Right renal cortex interstitium (tissue), 3 donors: ENCODE measurements around the gene ZNF239. TPM values are rescaled to one million over a fixed set of nuclear protein-coding genes. Genes with fewer than 3 reads are reported as not detected.
"Not testable (repeated sequence)": the region's sequence is repeated elsewhere in the genome, so short reads cannot be mapped to it uniquely, and the experiment has no call there.

Experiments used
- DNase-seq, 3 donors: peaks; one replicate each; pipeline ENCODE4 v3.0.0-alpha.2; 2013; ENCODE audit warnings: low read depth in 3 of 3, low spot score in 2 of 3
- polyA plus RNA-seq, 3 donors: library from polyadenylated mRNA; unstranded; fragments of 120-200 nt; gene quantifications; one replicate each; pipeline ENCODE4 v1.2.1, GENCODE V29; 2013; ENCODE audit not compliant: insufficient read length in 3 of 3

ZNF239 gene
- 10 to 100 TPM; 13.3 to 13.9 (median 13.6) TPM for polyA plus RNA-seq

DNA sequence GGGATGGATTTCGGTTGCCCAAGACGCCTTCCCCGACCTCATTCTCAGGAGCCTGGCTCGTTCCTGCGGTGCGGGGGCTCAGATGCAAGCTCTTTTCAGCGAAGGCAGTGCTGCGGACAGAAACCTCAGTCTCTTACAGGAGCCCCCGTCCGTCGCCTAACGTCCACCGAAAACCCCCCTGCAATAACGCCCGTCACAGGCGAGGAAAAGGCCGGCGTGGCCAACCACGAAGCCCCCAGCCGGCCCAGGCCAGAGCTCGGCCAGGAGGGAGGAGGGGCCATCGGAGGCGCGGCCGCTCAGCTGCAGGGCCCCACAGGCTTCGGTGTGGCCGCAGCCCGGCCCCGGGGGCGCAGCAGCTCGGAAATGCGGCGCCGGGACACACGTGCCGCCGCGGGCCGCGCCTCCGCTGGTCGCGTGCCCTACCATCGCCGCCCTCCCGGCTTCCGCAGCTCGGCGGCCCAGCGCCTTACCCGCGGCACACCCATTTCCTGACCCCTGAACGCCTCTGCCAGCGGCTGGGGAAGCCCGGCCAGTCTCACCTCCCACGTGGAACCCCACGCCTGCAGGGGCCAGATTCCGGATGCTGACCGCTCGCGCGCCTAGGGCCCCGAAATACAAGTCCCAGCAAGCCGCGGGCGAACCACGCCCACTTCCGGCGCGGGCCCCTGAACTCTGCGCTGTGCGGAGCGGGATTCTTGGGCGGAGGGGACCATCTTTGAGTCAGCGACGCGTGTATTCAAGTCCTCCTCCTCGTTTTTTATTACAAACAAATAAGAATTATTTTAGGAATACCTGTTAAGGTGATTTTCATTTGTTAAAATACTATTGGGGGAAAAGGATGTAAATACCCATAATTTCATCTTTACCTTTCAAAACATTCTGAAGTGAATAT lies at the start of gene ZNF239:
Gene ZNF239 (minus strand): TSS at position 616 of the 892 bp plus-strand sequence. CDS start 16,537 bp downstream, outside the sequence.
- peak; percentile 48 to 83 (median 73) for DNase-seq

DNA sequence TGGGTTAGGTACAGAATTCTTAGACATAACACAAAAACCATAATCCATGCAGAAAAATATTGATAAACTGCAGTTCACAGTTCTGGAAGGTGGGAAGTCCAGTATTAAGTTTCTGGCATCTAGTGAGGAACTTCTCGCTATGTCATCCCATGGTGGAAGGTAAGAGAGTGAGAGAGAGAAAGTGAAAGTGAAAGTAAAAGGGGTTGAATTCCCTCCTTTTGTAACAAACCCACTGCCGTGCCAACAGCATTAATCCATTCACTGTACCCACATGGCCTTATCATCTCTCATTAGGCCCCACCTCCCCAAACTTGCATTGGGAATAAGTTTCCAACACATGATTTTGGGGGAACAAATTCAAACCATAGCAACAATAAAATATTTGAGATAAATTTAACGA lies 48.9 kb upstream of the ZNF239 start:
- DNase-seq = no peak

DNA sequence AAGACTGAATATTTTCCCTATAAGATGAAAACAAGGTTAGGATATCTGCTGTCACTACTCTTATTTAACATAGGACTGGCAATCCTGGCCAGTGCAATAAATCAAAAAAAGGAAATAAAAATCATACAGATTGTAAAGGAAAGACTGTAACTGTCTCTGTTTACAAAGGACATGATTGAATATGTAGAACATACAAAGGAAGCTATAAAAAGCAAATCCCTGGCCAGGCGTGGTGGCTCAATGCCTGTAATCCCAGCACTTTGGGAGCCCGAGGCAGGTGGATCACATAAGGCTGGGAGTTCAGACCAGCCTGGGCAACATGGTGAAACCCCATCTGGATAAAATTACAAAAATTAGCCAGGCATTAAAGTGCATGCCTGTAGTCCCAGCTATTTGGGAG lies 47.6 kb upstream of the ZNF239 start:
- DNase-seq = no peak

DNA sequence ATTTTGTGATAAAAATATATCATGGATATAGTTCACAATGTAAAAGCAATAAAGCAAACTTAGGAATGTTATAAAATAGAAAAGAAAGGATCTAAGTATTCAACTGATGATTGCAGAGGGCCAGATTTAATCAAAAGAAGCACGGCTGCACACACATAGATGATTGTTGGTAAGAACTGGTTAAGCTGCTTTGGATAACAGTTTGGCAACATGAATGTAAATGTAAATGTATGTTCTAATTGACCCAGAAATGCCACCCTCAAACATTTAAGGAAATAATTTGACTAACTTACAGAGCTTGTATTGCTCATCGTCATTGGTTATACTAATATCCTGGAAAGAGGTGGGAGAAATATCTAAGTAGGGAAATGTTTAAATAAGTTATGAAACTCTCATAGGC lies 45.0 kb upstream of the ZNF239 start:
- no peak for DNase-seq

DNA sequence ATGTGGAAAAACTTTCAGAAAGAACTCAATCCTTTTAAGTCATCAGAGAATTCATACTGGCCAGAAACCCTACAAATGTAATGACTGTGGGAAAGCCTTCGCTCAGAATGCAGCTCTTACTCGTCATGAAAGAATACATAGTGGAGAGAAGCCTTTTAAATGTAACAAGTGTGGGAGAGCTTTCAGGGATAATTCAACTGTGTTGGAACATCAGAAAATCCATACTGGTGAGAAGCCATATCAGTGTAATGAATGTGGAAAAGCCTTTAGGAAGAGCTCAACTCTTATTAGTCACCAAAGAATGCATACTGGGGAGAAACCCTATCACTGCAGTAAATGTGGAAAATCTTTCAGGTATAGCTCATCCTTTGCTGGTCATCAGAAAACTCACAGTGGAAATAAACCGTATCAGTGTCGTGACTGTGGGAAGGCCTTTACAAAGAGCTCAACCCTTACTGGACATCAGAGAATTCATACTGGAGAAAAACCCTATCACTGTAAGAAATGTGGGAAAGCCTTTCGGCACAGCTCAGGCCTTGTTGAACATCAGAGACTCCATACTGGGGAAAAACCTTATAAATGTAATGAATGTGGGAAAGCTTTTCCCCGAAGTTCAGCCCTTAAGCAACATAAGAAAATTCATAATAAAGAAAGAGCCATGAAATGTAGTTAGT lies 42.4 kb upstream of the ZNF239 start:
- DNase-seq = no peak

DNA sequence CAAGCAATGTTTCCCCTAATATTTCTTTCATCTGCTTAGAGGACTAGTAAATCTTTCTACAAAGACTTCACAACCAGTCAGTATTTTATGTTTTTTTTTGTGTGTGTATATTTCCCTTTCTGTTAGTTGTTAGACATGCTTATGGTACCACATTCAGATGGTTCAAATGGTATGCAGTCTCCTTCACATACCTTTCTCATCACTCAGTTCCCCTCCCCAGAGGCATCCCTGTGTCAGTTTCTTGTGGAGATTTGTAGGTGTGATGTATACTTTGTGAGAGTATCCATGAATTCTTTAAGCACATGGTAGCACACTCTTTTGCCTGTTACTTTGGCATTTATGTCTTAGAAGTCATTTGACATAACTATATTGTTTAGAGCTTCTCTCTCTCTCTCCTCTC lies 36.2 kb upstream of the ZNF239 start:
- DNase-seq = no peak

DNA sequence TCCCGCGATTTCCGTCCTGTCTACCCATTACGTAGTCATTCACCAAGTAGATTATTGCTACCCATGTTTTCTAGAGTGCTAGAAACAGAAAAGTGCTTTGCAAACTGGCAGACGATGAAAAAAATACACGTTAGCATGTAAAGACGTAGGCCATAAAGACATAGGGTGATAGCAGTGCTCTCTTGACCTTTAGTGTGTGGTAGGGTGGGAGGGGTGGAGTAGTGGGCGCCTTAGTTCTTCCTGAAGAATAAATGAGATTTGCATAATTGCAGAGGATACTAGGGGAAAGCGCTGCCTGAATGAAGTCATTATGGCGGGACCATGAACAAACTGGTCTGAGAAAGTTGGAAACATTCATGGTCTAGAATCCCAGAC lies 32.8 kb upstream of the ZNF239 start:
- DNase-seq = no peak

DNA sequence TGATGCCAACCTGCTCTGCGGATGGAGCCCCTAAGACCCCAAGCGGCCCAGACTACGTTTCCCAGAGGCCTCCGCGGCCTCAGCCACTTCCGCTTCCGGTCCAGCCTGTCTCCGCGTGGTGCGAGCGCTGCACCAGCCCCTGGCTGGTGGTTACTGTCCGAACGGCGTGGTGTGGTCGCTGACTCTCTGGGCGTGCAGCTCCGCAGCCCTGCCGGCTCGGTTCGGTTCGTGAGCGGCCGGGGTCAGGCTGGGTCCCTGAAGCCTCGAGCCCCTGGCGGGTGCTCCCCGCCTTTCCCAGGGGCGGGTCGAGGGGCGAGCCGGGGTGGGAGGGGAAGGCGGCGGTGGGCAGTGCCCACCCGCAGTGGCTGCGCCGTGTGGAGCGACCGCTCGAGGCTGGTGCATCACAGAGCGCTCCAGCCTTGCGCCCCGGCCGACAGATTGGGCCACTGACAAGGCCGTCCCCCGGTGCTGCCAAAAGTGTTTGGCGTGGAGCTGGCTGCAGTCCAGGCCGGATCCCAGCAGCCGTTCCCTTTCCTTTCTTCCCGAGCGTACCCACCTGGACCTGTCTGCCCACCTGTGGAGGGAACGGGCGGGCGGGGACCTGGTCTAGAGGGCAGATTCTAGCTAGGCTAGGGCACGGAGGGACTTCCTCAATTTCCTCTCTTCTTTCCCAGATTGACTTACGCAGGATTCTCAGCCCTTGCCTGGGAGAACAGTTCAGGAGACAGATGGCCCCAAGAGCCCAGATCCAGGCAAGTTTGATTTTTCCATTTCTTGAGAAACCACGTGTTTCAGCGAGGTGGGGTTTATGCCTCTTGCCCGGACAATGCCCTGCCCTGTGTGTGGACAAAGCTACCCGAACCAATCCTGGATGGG lies 32.1 kb upstream of the ZNF239 start, which contains the start of gene ZNF485:
Gene ZNF485 (plus strand): TSS at position 116 of the 876 bp plus-strand sequence. CDS start 613 bp downstream, at position 729.
- DNase-seq = peak in 2 of 3 donors; percentile 42 to 63

DNA sequence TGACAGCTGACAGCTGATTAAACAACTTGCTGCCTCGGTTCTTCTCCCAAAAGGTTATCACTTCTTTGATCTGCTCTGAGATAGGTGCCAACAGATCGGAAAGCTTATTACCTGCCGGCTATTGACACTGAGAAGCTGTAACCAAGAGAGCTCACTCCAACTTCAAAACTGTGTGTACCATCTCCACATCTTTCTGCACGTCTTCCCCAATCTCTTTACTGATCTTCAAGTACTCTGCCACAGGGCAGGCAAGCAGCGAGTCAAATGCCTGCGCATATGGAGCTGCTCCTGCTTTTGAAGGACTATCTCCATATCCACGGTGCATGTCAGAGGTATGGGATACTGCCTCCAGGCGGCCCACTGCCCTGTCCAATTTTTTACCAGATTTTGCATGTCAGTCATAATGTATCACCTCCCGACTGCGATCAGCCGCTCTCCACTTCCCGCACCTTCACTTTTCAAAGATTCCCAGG lies 31.5 kb upstream of the ZNF239 start:
- DNase-seq = no peak

DNA sequence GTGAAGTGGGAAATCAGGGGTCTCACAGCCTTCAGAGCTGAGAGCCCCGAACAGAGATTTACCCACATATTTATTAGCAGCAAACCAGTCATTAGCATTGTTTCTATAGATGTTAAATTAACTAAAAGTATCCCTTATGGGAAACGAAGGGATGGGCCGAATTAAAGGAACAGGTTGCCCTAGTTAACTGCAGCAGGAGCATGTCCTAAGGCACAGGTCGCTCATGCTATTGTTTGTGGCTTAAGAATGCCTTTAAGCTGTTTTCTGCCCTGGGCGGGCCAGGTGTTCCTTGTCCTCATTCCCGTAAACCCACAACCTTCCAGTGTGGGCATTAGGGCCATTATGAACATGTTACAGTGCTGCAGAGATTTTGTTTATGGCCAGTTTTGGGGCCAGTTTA lies 27.2 kb upstream of the ZNF239 start:
- not testable (repeated sequence) for DNase-seq

DNA sequence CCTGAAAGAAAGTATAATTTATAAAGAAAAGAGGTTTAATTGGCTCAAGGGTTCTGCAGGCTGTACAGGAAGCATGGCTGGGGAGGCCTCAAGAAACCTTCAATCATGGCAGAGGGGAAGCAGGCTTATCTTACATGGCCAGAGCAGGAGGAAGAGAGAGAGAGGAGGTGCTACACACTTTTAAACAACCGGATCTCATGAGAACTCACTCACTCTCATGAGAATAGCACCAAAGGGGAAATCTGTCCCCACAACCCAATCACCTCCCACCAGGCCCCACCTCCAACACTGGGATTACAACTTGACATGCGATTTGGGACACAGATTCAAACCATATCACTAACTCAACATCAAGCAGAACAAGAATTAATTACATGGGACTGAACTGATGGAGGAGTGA lies 24.9 kb upstream of the ZNF239 start:
- no peak for DNase-seq

DNA sequence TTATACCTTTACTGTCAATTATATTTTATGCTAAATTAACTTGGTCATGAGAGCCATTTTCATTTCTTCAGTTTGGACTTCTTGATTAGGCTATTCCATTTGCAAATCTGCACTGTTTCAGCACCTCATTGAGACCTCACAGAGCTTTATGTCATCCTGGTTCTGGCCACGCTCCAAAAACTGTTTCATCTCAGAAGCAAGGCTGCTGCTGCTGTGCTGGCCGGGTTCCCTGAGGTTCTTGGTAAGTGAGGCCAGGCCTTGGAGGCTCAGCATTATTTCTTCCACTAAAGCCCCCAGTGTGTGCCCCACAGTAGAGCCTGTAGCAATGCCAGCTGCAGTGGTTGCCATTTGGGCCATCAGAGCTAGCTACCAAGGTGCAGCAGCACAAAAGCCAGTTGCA lies 24.0 kb upstream of the ZNF239 start:
- DNase-seq = no peak

DNA sequence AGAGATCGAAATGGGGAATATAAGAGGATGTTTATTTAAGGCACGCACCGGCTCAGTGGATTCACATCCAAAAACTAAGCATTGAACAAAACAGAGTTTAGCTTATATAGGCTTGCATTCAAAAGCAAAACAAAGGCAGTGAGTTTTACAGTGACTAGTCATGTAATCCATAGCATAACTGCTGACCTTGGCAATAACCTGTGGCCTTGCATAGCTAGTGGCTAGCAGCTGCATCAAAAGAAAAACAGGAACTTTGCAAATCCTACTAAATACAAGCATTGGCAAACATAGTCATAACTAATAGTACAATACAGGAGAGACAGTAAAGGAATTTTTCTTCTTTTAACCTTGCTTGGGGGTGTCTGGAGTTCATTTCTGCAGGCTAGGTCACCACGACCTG lies 22.1 kb upstream of the ZNF239 start:
- DNase-seq = no peak

DNA sequence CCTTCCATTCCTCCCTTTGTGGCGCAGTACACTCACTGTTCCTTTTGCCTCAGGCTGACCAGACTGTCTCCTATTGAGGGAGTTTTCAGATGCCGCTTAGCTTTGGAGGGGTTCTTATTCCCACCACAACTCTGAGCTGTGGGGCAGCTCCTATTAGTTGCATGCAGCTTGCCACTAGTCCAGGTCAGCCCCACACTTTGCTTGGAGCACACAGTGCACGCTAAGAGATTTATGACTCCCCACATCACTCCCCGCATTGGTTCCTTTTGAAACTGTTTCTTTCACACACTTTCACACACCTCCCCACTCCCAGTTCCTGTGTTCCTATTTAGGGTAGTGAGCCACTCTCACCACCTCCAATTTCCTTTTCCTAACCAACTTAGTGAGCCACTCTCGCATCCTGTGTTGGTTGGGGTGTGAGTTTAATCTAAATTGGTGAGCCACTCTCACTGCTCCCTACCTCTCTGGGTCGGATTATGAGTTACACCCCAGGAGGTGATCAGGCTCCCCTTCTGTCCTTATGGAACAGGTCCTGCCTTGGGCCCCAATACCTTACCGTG lies 21.4 kb upstream of the ZNF239 start:
- DNase-seq = no peak

DNA sequence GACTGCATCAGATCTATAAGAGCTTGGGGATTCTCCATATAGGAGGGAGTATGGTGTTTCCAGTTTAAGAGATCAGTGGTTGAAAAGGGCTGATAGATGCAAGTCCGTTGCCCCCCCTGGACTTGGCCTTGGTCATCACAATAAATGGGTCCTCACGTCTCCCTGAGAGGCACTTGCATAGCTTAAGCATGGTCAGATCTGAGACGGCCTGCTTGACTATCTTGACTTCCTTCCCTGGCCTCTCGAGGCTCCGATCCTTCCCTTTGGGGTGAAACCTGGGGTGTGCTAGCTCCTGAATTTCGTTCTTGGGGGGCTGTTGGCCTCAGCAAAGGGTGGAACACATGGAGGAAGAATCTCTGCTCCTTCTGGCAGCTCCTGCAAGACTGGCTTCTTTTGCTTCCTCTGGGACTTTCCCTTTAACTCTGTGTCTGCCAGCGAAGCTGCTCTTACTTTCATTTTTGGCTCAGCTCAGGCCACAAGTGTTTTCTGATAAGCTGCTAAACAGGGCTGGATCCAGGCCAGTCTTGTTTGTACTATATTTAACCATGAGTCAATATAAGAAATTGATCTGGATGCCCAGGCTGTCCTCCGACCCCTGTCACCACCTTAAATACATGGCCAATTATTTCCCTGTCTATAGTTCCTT lies 20.7 kb upstream of the ZNF239 start:
- DNase-seq = no peak

DNA sequence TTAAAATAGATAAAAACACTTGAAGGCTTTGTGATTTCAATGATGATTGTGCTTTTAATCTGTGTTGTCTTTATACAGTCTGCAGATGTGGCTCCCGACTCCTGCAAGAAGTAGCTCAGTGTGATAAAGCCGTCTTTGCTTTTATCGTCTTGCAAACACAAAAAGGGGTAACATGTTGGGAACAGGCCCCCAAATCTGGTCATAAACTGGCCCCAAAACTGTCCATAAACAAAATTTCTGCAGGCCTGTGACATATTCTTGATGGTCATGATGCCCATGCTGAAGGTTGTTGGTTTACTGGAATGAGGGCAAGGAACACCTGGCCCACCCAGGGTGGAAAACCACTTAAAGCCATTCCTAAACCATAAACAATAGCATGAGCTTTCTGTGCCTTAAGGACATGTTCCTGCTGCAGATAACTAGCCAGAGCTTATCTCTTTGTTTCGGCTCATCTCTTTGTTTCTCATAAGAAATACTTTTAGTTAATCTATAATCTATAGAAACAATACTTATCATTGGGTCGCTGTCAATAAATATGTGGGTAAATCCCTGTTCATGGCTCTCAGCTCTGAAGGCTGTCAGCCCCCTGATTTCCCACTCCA lies 17.0 kb upstream of the ZNF239 start:
- DNase-seq = no peak

DNA sequence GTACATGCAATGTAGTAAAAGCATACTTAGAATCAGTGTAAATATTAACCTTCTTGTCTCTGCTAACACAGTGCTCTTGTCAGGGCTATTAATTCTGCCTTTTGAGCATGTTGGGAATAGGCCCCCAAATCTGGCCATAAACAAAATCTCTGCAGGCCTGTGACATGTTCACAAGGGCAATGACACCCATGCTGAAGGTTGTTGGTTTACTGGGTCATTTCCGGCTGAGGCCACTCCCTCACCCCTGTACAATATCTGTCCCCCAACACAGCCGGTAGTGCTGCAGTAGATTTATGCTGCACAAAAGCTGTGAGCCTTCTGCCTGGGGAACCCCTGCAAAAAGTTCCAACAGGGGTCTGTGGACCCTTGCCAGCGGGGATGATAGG lies 12.3 kb upstream of the ZNF239 start:
- not testable (repeated sequence) for DNase-seq

DNA sequence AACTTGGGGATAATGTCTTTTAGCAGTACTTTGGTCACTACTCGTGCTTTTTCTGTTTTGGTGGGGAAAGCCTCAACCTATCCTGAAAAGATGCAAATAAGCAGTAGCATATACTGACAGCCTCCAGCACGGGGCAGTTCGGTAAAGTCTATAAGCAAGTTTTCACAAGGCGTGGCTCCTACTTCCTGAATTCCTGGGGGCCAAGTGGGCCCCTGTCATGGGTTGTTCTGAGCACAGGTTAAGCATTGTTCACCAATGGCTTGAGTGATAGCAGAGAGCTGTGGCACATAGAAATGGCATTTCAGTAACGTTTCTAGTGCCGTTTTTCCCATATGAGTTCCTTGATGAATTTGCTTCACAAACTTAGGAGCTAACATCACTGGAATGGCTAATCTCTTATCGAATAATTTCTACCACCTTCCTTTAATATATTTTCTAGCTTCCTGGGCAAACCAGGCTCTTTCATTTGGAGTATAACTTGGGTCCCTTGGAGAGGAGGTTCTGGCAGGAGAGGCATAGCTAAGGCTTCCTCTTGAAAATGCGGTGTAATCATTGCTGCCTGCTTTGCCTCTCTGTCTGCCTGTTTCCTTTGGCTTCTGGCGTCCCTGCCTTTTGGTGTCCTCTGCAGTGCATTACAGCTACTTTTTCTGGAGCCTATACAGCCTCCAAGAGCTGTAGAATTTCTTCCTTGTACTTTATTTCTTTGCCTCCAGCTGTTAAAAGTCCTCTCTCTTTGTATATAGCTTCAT lies 11.7 kb upstream of the ZNF239 start:
- no peak for DNase-seq

DNA sequence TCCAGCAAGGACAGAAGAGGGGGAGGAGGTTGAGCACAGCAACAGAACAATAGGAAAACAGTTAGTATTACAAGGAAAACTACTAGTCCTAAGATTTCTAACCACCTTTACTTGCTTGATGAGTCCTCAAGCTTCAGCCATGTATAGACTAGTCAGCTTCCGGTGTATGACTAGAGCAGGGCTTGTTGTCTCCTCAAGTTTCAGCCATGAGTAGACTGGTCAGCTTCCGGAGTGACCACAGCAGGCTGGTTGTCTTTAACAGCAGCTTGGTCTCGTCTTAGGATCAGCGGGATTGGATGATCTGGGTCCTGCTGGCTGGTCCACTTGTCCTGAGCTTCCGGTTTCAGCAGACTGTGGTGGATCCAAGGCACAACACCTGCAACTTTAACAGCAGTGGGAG lies 10.6 kb upstream of the ZNF239 start:
- DNase-seq = no peak
